ENCODE measurements around the gene C17orf78.
"Not testable (repeated sequence)": the region's sequence is repeated elsewhere in the genome, so short reads cannot be mapped to it uniquely, and the experiment has no call there.

Gene C17orf78

DNA sequence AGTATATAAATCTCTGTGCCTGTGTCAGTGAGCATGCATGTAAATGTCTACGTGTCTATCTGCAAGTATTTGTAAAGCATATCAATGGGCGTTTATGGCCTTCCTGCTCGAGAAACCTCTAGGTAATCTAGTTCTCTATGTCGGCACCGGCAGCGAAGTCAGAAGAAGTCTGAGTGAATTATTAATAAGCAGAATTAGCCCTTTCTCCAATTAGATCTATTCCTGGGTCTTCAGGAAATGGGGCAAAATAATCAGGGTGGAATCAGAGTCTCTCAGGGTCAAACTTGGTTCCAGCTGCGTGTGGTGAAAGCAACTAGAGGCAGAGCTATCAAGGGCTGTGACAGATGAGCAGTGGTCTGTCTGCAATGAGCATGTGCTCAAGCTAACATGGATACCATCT lies at the start of gene C17orf78:
Gene C17orf78, plus strand, starts transcription at position 280 of the 400 bp plus-strand sequence. Its CDS starts 108 bp downstream, at position 388.
- H3K27ac Mint-ChIP-seq, result no peak within 1 kb of the TSS
- no peak for ATAC-seq
- no peak within 1 kb of the TSS for H3K4me3 Mint-ChIP-seq
- H3K9me3 Mint-ChIP-seq, result no peaks in the 10 kb centered on the region
- H3K27me3 Mint-ChIP-seq, result no peaks in the 10 kb centered on the region
- no peaks in the 10 kb centered on the region for H3K4me1 Mint-ChIP-seq
- no peaks in the 10 kb centered on the region for H3K36me3 Mint-ChIP-seq

DNA sequence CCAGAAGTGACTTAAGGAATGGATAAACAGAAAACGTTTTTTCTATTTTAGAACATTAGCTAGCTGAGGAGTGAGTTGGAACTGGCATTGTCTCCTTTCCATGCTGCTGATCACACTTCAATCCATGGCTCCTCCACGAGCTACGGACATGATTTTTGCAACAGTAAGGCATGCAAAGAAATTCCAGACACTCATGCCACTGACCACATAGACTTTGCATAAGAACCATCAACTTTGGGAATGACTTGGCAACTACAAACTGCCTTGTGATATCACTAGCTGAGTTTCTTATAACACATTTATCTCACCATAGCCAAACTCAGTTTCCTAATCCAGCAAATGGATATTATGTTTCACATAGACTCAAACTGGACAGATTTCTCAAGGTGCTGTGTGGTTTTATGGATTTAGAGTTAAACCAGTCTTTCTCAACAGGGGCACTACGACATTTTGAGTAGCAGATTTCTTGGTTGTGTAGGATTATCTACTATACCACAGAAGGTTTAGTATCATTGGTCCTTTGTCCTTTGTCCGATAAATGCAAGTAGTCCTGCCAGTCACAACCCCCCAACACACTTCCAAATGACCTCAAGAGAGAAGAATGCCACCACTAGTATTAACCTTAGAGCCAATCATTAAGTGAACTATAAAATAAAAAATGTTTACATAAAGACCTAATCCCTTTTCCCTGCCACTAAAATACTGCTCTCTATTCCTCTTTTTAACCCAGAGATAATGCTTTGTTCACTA lies 48.3 kb upstream of the C17orf78 start:
- Mint-ChIP-seq H3K4me1 (no peaks in the 10 kb centered on the region), H3K36me3 (peaks cover 51% of the 10 kb centered on the region), H3K4me3 (no peak overlapping the region), H3K27ac (no peak overlapping the region), H3K27me3 (no peaks in the 10 kb centered on the region), H3K9me3 (no peaks in the 10 kb centered on the region)
- no peak for ATAC-seq

DNA sequence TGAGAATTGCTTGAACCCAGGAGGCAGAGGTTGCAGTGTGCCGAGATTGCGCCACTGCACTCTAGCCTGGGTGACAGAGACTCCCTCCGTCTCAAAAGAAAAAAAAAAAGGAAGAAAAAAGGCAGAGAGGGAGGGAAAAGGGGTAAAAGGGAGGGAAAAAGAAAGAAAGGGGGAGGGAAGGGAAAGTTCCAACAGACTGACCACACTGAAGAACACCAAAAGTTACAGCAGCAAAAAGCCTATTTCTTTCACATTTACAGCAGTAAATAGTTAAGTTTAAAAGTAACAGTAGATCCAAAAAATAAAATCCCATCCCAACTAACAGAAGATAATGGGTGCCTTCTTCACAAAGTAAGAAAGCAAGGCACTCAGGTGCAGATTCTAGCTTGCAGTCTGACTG lies 36.9 kb upstream of the C17orf78 start:
- no peaks in the 10 kb centered on the region for H3K27me3 Mint-ChIP-seq
- H3K4me1 Mint-ChIP-seq, result no peaks in the 10 kb centered on the region
- ATAC-seq, result no peak
- no peak overlapping the region for H3K4me3 Mint-ChIP-seq
- H3K9me3 Mint-ChIP-seq, result no peaks in the 10 kb centered on the region
- peaks cover 29% of the 10 kb centered on the region for H3K36me3 Mint-ChIP-seq
- H3K27ac Mint-ChIP-seq, result no peak overlapping the region

DNA sequence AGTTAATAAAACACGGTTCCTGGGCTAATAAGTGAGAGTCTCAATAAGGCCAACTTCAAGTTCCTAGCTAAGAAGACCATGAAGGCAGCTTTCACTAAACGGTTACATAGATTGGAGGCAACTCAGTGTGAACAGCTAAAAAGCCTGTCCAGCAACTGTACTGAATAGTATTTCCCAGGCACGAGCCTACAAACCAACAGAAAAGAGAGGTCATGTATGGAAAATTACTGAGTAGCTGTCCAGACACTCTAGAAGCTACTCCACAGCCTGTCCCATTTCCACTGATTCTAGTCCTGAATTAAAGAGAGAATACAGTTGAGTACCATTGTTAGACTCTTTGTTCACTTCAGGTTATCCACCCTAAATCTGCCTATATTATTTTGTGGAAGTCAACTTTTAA lies 36.5 kb upstream of the C17orf78 start:
- Mint-ChIP-seq H3K4me1 (no peaks in the 10 kb centered on the region), H3K4me3 (no peak overlapping the region), H3K9me3 (no peaks in the 10 kb centered on the region), H3K27ac (no peak overlapping the region), H3K27me3 (no peaks in the 10 kb centered on the region), H3K36me3 (peaks cover 33% of the 10 kb centered on the region)
- no peak for ATAC-seq

DNA sequence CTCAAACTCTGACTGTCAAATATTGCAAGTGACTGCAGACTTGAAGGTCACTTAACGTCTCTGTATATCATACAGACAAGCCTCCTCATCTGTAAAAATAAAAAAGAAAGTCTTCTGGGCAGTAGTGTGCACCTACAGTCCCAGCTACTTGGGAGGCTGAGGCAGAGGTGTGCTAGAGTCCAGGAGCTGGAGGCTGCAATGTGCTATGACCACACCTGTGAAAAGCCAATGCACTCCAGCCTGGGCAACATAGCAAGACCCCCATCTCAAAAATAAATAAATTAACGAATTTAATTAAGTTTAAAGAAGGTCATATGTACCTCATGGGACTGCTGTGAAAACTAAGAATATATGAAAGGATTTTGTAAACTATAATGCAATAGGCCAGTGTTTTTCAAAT lies 35.0 kb upstream of the C17orf78 start:
- H3K4me3 Mint-ChIP-seq, result no peak overlapping the region
- peaks cover 37% of the 10 kb centered on the region for H3K36me3 Mint-ChIP-seq
- H3K27me3 Mint-ChIP-seq, result no peaks in the 10 kb centered on the region
- no peak overlapping the region for H3K27ac Mint-ChIP-seq
- H3K4me1 Mint-ChIP-seq, result peaks cover 8% of the 10 kb centered on the region
- H3K9me3 Mint-ChIP-seq, result no peaks in the 10 kb centered on the region
- ATAC-seq, result no peak

DNA sequence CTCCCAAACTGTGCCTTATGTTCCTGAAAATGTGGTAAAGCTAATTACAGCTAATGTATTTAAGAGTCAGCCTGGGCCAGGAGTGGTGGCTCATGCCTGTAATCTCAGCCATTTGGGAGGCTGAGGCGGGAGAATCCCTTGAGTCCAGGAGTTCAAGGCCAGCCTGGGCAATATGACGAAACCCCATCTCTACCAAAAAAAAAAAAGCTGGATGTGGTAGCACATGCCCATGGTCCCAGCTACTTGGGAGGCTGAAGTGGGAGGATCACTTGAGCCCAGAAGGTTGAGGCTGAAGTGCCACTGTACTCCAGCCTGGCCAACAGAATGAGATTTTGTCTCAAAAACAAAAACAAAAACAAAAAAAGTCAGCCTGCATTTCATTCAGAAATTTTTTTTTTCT lies 33.2 kb upstream of the C17orf78 start:
- Mint-ChIP-seq H3K36me3 (peaks cover 43% of the 10 kb centered on the region), H3K4me3 (no peak overlapping the region), H3K4me1 (peaks cover 10% of the 10 kb centered on the region), H3K27ac (no peak overlapping the region), H3K9me3 (peaks cover 5% of the 10 kb centered on the region), H3K27me3 (no peaks in the 10 kb centered on the region)
- ATAC-seq, result no peak

DNA sequence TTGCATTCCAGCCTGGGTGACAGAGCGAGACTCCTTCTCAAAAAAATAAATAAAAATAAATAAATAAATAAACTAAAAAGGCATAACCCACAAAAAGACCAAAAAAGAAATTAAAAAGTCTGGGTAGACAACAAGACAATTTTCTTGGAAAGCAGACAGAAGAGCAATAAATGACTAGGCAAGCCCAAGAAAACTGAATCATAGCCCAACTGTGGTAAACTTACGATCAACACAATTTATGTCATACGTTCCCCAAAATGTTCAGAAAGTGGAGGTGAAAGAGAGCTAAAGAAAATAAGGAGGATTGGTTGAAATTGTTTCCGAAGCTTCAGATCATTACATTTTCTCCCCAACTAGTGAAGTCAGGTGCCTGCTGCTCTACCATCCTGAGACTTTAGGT lies 31.3 kb upstream of the C17orf78 start:
- Mint-ChIP-seq H3K4me3 (no peak overlapping the region), H3K9me3 (peaks cover 5% of the 10 kb centered on the region), H3K4me1 (peaks cover 17% of the 10 kb centered on the region), H3K27me3 (no peaks in the 10 kb centered on the region), H3K36me3 (peaks cover 29% of the 10 kb centered on the region), H3K27ac (no peak overlapping the region)
- no peak for ATAC-seq

DNA sequence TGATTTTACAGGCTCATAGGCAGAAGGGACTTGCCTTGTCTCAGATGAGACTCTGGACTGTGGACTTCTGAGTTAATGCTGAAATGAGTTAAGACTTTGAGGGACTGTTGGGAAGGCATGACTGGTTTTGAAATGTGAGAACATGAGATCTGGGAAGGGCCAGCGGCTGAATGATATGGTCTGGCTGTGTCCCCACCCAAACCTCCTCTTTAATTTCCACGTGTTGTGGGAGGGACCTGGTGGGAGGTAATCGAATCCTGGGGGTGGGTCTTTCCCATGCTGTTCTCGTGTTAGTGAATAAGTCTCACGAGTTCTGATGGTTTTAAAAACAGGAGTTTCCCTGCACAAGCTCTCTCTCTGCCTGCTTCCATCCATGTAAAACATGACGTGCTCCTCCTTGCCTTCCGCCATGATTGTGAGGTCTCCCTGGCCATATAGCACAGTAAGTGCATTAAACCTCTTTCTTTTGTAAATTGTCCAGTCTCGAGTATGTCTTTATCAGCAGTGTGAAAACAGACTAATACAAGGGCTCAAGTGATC lies 28.9 kb upstream of the C17orf78 start:
- not testable (repeated sequence) for H3K4me3 Mint-ChIP-seq, ATAC-seq, H3K27me3 Mint-ChIP-seq, H3K9me3 Mint-ChIP-seq, H3K27ac Mint-ChIP-seq
- Mint-ChIP-seq H3K4me1 (peaks cover 17% of the 10 kb centered on the region), H3K36me3 (peaks cover 29% of the 10 kb centered on the region)

DNA sequence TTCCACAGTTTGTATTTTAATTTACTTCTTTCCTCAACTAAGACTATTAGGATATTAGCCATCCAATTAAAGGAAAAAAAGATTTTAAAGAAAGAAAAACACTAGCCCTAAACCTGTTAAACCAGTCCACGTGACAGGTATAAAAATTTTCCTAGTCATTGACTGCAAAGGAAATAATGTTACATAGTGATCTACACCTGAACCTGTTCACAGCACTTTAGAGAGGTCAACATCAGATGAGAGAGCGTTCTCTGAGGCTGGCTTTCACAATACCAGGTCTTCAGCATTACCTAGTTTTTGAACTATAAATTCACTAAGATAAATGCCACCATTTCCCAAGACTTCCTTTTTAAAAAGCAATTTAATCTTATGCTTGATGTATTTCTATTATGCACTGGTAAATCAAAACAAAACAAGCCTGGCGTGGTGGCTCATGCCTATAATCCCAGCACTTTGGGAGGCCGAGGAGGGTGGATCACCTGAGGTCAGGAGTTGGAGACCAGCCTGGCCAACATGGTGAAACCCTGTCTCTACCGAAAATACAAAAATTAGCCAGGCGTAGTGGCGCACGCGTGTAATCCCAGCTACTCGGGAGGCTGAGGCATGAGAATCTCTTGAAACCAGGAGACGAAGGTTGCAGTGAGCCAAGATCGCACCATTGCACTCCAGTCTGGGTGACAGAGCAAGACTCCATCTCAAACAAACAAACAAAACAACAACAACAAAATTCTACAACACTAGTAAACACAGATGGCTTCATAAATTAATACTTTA lies 18.8 kb upstream of the C17orf78 start:
- Mint-ChIP-seq H3K4me3 (peak overlapping the region; percentile 89), H3K4me1 (peaks cover 26% of the 10 kb centered on the region)
- H3K27ac Mint-ChIP-seq, H3K36me3 Mint-ChIP-seq, H3K27me3 Mint-ChIP-seq, ATAC-seq, H3K9me3 Mint-ChIP-seq: not testable (repeated sequence)

DNA sequence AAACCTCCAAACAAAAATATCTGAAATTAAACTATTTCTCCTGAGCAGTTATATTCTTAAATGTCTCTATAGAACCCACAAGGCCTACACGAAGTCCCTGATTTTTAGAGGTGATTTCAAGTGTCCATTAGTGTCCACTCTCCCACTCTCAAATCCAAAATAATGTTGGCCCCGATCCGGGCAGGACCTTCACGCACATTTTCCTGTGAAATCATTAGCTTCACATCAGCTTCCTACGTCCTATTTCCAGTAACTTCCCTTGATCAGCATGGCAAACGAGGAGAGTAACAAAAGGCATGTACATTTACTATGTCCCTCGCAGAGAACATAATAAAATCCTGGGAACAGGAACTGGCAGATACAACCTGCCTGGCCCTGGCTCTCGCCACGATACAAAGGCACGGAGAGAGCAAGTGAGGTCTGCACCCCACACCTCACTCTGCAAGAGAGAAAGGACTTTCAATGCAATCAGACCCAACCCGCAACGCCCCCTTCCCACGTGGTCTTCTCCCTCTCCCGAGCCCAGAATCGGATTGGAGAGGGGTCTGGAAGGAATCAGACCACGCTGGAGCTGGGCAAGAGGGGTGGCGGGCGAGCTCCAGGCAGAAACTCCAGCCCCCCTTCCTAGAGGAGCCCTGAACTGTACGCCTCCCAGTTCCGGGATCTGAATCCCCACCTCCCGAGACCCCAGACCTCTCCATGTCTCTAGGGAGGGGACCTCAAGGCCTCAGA lies 17.5 kb upstream of the C17orf78 start:
- Mint-ChIP-seq H3K4me1 (peaks cover 26% of the 10 kb centered on the region), H3K36me3 (no peaks in the 10 kb centered on the region), H3K27me3 (no peaks in the 10 kb centered on the region), H3K9me3 (no peaks in the 10 kb centered on the region), H3K4me3 (peak overlapping the region; percentile 89), H3K27ac (peak overlapping the region; percentile 81)
- ATAC-seq, result peak; percentile 13

DNA sequence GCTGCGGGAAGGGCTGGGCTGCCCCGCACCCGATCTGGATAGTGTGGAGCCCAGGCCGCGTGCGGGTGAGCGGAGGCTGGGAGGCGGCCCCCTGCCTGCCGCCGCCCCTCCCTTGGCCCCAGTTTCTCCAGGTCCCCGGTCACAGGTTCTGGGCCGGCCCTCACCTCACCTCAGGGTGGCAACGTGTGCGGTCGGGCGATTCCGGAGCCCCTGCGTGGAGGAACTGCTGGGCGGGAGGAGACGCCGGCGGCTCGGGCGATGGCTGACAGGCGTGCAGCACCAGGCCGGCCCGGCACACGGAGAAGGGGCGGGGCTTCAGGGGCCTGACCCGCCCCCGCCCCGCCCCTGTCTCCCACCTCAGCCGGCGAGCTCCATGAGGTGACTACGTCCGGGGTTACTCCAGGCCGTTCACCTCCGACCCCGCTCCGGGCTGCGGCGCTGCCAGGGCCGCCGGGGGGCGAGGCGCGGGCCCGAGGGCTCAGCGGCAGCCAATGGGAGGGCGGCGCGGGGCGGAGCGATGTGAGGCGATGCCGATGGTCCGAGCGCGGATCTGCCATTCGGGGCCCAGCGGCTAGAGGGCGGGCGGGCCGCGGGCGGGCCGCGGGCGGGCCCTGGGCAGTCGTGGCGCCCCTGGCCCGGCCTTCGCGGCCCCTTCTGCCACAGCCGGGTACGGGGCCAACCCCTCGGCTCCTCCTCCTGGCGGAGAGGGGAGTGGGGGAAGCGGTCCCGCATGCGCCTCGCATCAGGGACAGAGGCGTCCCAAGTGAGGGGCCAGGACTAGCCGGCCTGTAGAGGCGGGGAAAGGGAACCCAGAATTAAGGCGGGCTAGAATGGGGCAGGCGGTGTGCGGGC lies 16.7 kb upstream of the C17orf78 start:
- peak; percentile 99 for ATAC-seq
- no peaks in the 10 kb centered on the region for H3K36me3 Mint-ChIP-seq
- H3K9me3 Mint-ChIP-seq, result no peaks in the 10 kb centered on the region
- H3K27me3 Mint-ChIP-seq, result no peaks in the 10 kb centered on the region
- H3K4me1 Mint-ChIP-seq, result peaks cover 26% of the 10 kb centered on the region
- H3K27ac Mint-ChIP-seq, result peak overlapping the region; percentile 81
- H3K4me3 Mint-ChIP-seq, result peak overlapping the region; percentile 89

DNA sequence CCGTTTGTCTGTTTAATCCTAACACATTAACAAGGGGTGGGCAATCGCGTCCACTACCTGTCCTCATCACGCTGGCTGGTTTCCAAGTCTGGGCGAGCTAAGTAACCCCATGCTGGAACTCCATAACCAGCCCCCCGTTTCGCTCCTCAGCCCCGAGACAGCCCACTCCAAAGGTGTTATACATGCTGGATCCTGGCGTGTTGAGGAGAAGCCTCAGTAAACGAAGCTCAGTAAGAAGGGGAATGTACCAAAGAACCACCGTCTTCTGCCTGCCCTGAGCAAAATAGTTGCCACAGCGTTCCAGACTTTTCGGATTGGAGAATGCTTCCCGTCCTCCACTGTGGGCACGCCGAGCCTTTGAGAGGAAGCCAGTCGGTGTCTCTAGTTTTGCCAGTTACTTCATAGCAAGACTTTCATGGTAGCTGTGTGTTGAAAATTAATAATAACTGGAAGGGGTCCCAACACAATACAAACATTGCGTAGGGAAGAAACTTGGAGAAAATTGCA lies 16.1 kb upstream of the C17orf78 start:
- Mint-ChIP-seq H3K27ac (peak overlapping the region; percentile 81), H3K27me3 (no peaks in the 10 kb centered on the region), H3K4me1 (peaks cover 26% of the 10 kb centered on the region), H3K4me3 (peak overlapping the region; percentile 74), H3K36me3 (no peaks in the 10 kb centered on the region), H3K9me3 (no peaks in the 10 kb centered on the region)
- no peak for ATAC-seq

DNA sequence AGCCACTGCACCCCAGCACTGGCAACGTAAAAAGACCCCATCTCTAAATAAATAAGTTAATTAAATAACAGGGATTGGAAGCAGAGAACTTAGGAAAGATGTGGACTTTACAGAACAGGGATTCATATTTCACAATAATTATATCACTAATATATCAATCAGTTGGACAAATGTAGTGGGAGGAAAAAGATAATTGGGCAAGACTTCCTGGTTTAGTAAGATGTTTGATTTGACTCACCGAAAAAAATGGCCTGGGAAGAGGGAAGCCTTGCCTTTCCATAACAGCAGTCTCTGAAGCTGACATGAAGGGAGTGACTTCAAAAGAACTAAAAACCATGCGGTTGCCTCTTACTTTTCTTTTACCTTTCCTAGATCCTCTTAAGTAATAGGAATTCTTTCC lies 15.2 kb upstream of the C17orf78 start:
- Mint-ChIP-seq H3K36me3 (no peaks in the 10 kb centered on the region), H3K27me3 (no peaks in the 10 kb centered on the region), H3K4me1 (peaks cover 26% of the 10 kb centered on the region), H3K4me3 (no peak overlapping the region), H3K27ac (no peak overlapping the region), H3K9me3 (no peaks in the 10 kb centered on the region)
- ATAC-seq, result no peak

DNA sequence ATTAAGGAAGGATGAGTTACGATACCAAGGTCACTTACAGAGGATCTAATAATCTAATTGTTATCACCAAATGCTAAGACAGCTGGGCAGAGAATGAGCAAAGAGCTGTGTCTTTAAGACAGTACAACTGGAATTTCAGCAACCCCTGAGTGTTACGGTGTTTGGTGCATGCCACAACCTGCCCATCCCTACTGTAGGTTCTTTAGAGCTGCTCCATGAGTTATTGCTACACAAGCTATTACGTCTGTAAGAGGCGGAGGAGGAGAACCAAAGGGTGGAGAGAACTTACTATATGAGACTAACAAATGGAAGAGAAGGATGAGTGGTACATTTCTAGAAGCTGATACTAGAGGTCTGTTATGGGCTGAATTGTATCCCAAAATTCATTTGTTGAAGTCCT lies 14.2 kb upstream of the C17orf78 start:
- ATAC-seq, result no peak
- no peak overlapping the region for H3K4me3 Mint-ChIP-seq
- H3K27ac Mint-ChIP-seq, result no peak overlapping the region
- H3K36me3 Mint-ChIP-seq, result no peaks in the 10 kb centered on the region
- H3K9me3 Mint-ChIP-seq, result no peaks in the 10 kb centered on the region
- peaks cover 26% of the 10 kb centered on the region for H3K4me1 Mint-ChIP-seq
- no peaks in the 10 kb centered on the region for H3K27me3 Mint-ChIP-seq
